GM18517 (cell line): Measurements from ENCODE around the gene SLC44A5.
"Not testable (repeated sequence)": the region's sequence is repeated elsewhere in the genome, so short reads cannot be mapped to it uniquely, and the experiment has no call there.

ENCODE experiments used
- ATAC-seq: cut with Tn5 transposase; IDR thresholded peaks from one replicate; pipeline ENCODE4 v1.9.1; 2021; ENCODE audit warnings: mild to moderate bottlenecking, moderate library complexity; ENCODE audit not compliant: unreplicated experiment

The SLC44A5 gene

GRCh38 chr1:75293270-75293669 is 317.6 kb downstream of the SLC44A5 start:
- no peak for ATAC-seq

DNA sequence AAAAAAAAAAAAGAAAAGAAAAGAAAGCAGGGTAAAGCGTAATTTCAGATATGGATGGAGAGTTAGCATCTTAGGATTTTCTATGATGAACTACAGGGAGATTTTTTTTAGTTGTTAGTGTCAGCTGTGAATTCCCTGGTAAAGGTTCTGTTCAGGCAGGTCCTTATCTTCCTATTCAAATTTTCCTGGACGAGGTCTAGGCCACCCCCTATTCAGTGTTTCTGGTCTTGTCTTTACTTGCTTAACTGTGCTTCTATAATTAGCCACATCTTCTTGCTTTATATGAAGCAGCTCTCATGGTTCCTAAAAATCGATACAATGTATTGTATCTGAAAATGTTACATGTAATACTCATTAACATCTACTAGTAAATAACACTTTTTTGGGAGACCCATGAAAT is 318.9 kb downstream of the SLC44A5 start:
- no peak for ATAC-seq

DNA sequence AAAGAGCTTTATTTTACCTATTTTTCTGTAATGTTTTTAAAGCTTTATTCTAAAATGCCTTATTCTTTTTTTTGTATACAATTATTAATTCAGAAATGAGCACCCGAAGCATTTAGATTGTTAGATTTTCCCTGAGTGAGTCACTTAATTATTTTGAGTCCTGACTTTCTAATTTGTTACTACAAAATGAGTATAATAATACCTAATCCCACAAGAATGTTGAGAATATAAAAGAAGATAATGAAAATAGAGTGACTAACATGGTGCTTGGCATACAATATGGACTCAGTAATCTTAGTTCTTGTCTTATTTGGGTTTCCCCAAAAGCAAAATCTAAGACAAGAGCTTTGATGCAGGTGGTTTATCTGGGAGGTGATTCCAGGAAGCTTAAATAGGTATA is 334.5 kb downstream of the SLC44A5 start:
- ATAC-seq, result no peak

DNA sequence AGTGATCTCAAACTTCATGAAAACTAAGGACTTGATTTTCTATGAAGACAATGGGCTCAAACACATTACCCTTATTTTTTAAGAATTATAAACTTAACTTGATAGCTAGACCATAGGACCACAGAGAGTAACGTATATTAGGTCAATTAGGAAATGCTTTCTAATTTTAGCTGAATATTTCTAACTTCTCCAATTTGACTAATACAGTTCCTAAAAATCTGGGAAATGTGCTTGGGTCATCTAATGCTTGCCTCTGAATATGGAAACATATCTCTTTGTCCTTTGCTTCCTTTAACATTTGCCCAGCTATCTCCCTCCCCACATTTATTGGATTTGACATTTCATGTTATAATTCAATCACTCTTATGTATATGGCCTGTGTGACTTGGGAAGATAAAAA is 335.3 kb downstream of the SLC44A5 start:
- no peak for ATAC-seq

DNA sequence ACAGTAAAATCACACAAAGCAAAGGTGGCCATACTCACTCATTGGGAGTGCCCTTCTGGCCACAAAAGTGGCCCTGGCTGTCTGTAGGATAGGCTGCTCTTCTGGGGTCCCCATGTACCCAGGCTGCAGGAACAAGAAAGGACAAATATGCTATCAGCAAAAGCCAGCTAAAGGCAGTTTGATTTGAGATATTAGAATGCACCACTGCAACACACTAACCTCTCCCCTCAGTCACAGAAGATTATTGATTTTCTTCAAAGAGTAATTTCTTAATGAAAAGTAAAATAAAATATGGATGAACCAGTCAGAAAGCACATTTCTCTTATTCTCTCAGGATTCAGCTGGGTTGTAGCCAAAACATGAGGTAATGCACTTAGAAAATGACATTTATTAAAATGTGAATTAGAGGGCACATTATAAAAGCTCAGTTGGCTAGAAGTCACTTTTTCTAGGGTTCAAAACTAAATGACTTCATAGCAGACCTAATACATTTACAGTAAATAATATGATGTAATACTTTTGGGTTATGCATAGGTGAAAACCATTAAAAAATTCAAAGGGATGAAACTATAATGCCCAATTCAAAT is 335.9 kb downstream of the SLC44A5 start:
- ATAC-seq, result no peak

DNA sequence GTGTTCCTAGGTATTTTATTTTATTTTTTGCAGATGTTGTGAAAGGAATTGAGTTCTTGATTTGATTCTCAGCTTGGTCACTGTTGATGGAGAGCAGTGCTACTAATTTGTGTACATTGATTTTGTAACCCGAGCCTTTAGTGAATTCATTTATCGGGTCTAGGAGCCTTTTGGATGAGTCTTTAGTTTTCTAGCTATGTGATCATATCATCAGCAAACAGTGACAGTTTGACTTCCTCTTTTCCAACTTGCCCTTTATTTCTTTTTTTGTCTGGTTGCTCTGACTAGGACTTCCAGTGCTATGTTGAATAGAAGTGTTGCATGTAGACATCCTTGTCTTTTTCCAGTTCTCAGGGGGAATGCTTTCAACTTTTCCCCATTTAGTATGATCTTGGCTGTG is 337.8 kb downstream of the SLC44A5 start:
- no peak for ATAC-seq

- peak; percentile 86 for ATAC-seq
These were observed 345.1 kb downstream of the SLC44A5 start for GRCh38 chr1:75265792-75266191.

DNA sequence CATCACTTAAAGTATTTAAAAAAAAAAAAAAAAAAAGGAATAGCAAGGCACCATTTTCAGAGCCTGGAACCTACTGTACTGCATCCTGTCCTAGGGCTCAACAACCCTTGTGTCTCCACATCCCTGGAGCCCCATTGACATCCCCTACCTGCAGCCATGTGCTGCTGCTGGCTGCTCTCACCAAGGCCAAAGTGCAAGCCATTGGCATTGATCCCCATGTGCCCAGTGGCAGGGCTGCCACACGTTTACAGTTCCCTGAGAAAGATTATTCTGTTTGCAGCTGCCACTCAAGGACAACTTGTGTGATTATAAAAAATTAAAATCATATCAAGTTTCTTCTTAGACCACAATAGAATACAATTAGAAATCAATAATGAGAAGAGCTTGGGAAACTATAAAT is 346.8 kb downstream of the SLC44A5 start:
- no peak for ATAC-seq

GRCh38 chr1:75263616-75264015 is 347.3 kb downstream of the SLC44A5 start:
- ATAC-seq, result not testable (repeated sequence)

GRCh38 chr1:75261946-75262345 is 349.0 kb downstream of the SLC44A5 start:
- ATAC-seq, result not testable (repeated sequence)

- ATAC-seq, result no peak
These were observed 352.6 kb downstream of the SLC44A5 start for GRCh38 chr1:75258351-75258750.

GRCh38 chr1:75257424-75257823 is 353.5 kb downstream of the SLC44A5 start:
- ATAC-seq, result no peak

DNA sequence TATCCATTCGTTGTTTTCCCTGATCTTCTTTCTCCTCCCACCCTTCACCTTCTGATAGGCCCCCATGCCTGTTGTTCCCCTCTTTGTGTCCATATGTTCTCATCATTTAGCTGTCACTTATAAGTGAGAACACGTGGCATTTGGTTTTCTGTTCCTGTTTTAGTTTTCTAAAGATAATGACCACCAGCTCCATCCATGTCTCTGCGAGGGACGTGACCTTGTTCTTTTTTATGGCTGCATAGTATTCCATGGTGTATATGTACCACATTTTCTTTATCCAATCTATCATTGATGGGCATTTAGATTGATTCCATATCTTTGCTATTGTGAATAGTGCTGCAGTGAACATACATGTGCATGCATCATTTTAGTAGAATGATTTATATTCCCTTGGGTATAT is 360.8 kb downstream of the SLC44A5 start:
- ATAC-seq, result not testable (repeated sequence)

GRCh38 chr1:75245239-75245638 is 365.7 kb downstream of the SLC44A5 start:
- no peak for ATAC-seq

- ATAC-seq, result no peak
These were observed 367.8 kb downstream of the SLC44A5 start for GRCh38 chr1:75243124-75243523.

DNA sequence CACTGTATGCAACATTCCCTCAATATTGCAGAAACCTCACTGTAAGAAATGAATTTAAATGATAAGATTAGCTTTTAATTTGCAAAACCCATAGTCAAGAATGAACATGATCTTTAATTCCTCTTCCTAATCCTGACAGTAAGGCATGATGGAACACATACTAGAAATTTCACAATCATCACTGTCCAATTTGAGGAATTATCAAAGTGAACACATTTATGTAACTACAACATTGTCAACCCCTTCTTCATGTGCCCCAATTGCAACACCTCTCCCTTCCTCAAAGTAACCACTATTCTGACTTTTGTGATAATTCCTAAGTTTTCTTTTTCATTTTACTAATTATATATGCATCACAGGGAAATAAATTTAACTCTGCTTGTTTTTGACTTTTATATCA is 373.6 kb downstream of the SLC44A5 start:
- ATAC-seq, result no peak

- no peak for ATAC-seq
These were observed 376.4 kb downstream of the SLC44A5 start for GRCh38 chr1:75234562-75234961.

DNA sequence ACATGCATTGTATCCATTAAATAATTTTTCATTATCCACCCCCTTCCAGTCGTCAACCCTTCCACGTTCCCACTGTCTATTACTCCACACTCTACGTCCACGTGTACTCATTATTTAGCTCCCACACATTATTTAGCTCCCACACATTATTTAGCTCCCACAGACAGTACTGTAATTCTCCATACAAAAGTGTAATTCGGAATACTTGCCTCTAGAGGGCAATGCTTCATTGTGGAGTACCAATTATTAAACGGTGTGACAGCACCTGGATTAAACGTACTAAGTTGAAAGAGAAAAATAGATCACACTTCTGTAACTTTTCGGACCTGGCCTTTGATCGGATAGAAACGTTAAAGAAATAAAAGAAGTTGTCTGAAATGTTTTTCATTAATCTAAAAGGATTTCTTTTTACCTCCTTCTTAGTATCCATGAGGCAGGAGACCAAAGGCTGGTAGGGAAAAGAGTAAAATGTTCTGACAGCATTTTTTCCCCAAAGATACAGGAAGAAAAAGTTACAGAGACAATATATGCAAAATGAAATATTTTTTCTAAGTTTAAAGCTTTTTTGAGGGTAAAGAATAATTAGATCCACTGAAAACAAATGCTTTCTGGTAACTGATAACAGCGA is 377.5 kb downstream of the SLC44A5 start:
- ATAC-seq, result peak; percentile 95

DNA sequence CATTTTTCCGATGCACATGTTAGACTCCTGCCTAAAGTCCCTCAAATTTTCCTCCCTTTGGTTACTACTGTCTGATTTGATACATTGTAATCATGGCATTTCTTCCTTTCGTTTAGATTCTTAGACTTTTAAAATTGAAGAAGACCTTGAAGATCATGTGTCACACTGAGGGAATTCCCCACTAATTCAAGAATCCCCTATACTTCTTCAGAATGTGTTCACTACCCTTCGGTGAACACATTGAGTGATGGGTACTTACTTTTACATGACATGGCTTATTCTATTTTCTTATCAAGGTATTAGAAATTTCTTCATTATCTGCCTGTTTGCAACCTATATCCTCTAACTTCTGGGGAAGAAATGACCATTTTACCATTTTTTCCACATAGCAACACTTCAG is 390.8 kb downstream of the SLC44A5 start:
- no peak for ATAC-seq

- no peak for ATAC-seq
These were observed 396.9 kb downstream of the SLC44A5 start for GRCh38 chr1:75214017-75214416.

- ATAC-seq, result no peak
These were observed 399.3 kb downstream of the SLC44A5 start for GRCh38 chr1:75211648-75212047.

DNA sequence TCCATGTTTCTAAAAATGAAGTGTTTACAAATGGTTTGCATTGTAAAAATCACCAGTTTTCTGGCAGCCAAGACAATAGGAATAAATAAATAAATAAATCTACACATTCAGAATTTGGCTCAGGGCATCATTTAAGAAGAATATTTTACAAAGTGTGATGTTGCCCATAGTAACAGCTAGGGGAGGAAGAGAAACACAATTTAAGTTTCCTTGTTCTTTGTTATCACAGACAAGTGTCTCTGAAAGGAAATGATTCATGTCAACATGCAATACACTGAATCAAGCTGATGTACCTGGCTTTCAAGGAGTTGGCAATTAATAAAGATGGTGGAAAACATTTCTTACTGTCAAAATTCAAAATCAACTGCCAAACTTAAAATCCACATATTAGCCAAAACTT is 402.1 kb downstream of the SLC44A5 start:
- no peak for ATAC-seq
